SK-N-MC (cell line): ENCODE data around the gene IL19.

Experiments used
- EZH2 ChIP-seq: fragments of 200-600 bp; sonication (generic); IDR thresholded peaks from one replicate; pipeline ENCODE4 v1.6.1; 2017; ENCODE audit warnings: antibody characterized with exemption
- FOXP2 ChIP-seq: optimal IDR thresholded peaks from 2 replicates; pipeline ENCODE3; 2011; ENCODE audit warnings: mild to moderate bottlenecking, moderate library complexity; ENCODE audit not compliant: insufficient read depth; ENCODE audit errors: extremely low read length, control extremely low read depth
- POLR2AphosphoS5 ChIP-seq: IDR thresholded peaks from 2 replicates; pipeline ENCODE4 v1.6.1; 2012; ENCODE audit warnings: mild to moderate bottlenecking, low read depth, low read length, borderline replicate concordance

DNA sequence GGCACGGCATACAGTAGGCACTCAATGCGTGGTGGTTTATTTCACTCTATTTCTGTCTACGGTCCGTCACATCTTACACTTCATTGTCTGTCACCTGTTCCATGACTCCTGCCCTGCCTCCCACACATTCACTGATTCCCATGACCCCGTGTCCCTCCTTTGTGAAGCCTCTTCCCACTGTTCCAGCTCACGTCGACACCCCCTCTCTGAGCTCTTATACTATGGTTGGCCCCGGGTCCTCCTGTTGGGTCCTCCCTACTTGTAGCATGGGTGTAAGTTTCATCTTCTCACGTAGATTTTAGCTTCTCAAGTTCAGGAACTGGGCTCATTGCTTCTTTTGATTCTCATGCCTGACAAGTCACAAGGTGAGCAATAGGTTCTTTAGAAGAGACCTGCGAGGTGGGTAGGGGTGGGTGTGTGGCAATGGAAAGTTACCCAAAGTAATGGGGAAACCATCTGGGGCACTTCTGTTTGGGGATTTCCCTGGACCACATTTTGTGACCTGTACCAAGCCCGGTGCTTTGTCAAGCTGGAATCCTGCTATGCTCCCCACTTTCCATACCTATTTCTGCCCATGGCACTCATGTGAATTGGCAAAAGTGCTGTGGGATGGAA, 23.8 kb downstream of the IL19 start:
- TF ChIP-seq POLR2AphosphoS5 (no peak), EZH2 (no peak), FOXP2 (no peak)
